Adrenal gland (tissue), 5 donors: ENCODE measurements around the gene CCDC152.

Experiments used
- CTCF ChIP-seq, 6 experiments: fragments of 450-650 bp in 4 of 6; fragments of 200-600 bp in 2 of 6; sonication (generic) in 1 of 6; IDR thresholded peaks; 1 replicate in 5 of 6; 2 replicates in 1 of 6; pipeline versions ENCODE4 v1.5.1 to v1.8.0; 2016 to 2021; ENCODE audit warnings: antibody characterized with exemption in 6 of 6, mild to moderate bottlenecking in 2 of 6, moderate library complexity in 1 of 6
- POLR2A ChIP-seq, 2 donors: fragments of 450-650 bp; IDR thresholded peaks; one replicate each; pipeline ENCODE4 v1.6.1; 2017; ENCODE audit warnings: antibody characterized with exemption in 2 of 2, mild to moderate bottlenecking in 2 of 2, moderate library complexity in 1 of 2
- donor health status: DM: no; HTN: no; CAD: no.

GRCh38 chr5:42840269-42840668 lies 83.7 kb downstream of the CCDC152 start:
- TF ChIP-seq CTCF (IDR thresholded peaks at IDR 0.05) (no peak), POLR2A (IDR thresholded peaks at IDR 0.05) (no peak)
